Measurements from ENCODE around the gene COPS9.

COPS9 gene

DNA sequence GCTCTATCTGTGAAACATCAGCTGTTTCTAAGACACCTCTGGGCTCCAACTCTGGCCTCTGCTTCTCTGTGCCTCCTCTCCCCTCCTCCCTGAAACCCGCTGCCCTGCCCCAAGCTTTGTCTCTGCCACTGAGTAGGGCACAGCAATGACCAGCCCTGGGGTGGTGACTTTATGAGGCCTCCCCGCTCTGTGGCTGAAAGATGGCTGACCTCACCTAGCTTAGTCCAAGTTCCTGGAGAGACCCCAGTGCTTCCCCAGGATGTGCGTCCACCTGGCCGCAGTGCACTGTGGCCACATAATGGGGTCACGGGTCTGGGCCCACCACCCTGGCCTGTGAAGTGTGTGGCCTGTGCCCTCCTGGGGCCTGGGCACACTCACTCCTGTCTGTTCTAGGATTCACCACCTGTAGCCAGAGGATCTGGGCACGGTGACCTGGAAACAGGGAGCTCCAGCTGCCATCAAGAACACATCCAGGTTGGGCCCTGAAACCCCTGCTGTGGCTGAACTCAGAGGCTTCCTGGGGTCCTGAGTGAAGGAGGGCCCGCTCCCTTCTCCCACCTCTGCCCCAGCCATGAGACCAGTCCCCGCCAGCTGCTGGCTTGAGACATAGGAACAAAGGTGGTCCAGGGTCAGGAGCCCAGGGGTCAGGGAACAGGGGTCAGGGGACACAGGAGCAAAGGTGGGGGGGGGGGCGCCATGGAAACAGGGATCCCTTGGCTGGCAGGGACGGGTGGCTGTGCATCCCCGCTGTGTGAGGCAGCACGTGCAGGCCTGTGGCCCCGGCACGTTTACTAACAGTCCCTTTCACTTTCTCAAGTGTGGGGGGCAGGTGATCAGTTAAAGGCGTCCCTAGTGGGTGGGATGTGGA is 33.6 kb upstream of the COPS9 start:
- DNase-seq (ENCODE audit: low spot score) = no peak

DNA sequence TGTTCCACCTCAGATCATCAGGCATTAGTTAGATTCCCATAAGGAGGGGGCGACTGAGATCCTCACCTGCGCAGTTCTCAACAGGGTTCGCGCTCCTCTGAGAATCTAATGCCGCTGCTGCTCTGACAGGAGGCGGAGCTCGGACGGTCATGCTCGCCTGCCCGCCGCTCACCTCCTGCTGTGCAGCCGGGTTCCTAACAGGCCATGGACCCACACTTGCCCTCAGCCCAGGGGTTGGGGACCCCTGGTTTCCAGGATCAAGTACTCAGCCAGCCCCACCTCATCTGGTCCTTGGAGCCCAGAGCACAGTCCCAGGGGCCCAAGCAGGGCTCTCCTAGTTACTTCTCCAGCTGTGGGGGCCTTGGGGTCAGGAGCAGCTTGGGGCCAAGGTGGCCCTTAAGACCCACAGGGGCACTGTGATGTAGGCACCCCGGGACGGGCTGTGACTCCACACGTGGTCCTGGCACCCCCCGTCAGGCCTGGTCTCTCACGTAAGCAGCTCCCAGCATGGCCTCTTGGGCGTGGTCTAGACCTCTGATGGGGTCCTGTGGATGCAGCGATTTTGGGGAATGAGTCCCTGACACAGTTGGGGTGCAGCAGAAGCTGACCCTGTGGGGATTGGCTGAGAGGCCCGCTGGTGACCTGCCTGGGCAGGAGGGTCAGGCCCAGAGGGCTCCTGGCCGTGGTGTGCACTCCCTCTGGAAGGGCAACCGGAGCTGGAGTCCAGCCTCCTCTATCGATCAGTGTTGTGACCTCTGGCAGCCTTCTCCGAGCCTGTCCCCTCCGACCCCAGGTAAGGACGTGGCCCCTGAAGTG is 32.6 kb upstream of the COPS9 start:
- DNase-seq (ENCODE audit: low spot score) = no peak
- TF ChIP-seq, protein P1, sequence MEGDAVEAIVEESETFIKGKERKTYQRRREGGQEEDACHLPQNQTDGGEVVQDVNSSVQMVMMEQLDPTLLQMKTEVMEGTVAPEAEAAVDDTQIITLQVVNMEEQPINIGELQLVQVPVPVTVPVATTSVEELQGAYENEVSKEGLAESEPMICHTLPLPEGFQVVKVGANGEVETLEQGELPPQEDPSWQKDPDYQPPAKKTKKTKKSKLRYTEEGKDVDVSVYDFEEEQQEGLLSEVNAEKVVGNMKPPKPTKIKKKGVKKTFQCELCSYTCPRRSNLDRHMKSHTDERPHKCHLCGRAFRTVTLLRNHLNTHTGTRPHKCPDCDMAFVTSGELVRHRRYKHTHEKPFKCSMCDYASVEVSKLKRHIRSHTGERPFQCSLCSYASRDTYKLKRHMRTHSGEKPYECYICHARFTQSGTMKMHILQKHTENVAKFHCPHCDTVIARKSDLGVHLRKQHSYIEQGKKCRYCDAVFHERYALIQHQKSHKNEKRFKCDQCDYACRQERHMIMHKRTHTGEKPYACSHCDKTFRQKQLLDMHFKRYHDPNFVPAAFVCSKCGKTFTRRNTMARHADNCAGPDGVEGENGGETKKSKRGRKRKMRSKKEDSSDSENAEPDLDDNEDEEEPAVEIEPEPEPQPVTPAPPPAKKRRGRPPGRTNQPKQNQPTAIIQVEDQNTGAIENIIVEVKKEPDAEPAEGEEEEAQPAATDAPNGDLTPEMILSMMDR (IDR thresholded peaks at IDR 0.05; ENCODE audit: extremely low read depth, missing control alignments) = no peak

More for the DNA sequence above, 33.6 kb upstream of the COPS9 start:
- TF ChIP-seq, protein P1 (IDR thresholded peaks at IDR 0.05; ENCODE audit: extremely low read depth, missing control alignments) = no peak

DNA sequence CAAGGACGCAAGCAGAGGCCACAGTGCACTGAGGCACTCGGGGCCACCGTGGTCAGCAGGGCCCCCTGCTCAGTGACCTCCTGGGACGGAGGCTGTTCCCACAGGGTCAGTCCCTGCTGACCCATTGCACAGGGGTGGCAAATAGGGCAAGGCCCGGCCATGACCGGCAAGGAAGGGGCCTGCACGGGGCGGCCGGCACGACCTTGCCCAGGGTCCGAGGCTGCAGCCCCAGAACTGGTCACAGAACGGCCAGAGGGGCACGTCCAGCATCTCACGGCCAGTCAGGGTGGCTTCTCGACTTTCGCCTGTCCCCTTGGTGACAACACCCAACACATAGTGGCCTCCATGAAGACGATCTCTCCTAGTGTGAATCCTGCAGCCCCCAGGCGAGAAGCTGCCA is 31.9 kb upstream of the COPS9 start:
- no peak for DNase-seq (ENCODE audit: low spot score)
- TF ChIP-seq, protein P1 (IDR thresholded peaks at IDR 0.05; ENCODE audit: extremely low read depth, missing control alignments) = no peak

DNA sequence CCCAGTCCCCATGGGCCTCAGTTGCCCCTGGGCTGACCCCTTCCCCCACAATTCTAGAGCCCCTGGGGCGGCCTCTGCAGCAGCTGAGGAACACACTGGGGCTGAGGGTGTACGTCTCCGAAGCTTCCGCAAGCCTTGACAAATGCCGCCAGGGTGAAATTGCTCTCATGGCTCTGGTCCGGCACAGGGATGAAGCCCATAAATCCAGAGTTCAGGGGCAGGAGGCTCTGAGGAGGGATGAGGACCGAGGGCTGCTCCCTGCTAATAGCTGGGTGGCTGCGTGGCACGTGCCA is 31.4 kb upstream of the COPS9 start:
- DNase-seq (ENCODE audit: low spot score) = no peak
- TF ChIP-seq, protein P1 (IDR thresholded peaks at IDR 0.05; ENCODE audit: extremely low read depth, missing control alignments) = no peak

DNA sequence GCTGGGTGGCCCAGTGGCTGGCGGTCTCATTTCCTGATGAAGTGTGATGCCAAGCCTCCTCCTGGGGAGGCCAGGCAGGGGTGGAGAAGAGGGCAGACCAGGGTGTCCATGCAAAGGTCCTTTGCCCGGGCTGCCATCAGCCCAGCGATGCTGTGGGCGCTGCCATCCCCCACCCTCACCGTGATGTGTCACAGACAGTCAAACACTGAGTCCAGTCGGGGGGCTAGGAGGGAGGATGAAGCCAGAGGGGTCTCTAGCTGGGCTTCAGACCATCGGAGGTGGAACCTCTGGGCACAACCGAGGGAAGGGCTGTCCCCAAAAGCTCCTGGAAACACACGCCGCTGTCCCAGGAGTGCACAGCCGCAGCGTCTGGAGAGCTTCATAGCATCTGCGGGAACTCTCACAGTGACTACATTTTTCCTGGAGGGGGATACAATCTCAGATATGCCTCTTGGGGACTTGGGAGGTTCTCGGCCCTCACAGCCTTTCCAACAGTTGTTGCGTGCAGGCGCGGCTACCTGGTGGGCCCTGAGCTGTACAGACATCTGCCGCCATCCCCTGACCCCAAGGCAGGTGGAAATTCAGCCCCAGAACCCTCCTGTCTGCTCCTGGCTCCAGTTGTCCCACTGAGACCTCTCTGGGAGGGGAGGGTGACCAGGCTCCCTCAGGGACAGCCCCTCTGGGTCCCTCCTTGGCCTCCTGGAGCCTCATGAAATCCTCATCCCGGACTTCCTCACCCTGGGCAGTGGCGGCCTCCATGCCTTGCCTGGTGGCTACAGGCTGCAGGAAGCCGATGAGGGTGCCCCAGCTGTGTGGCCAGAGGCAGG is 30.9 kb upstream of the COPS9 start:
- DNase-seq (ENCODE audit: low spot score) = no peak
- TF ChIP-seq, protein P1 (IDR thresholded peaks at IDR 0.05; ENCODE audit: extremely low read depth, missing control alignments) = no peak

DNA sequence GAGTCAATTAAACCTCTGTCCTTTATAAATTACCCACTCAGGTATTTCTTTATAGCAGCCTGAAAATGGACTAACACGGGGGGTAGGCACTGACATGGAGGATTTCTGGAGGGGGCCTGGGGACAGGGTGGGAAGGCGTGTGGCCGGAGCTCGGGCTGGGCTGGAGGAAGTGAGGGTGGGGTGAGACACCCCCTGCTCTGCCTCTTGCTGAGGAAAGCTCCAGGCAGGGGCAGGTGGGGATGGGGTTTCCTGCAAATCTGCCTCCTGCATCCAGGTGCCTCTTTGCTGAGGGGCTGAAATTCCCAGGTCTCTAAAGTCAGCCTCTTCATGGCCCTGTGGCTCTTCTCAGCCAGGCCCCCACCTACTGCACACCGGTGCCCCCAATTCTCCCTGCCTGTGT is 30.1 kb upstream of the COPS9 start:
- TF ChIP-seq, protein P1 (IDR thresholded peaks at IDR 0.05; ENCODE audit: extremely low read depth, missing control alignments) = no peak
- no peak for DNase-seq (ENCODE audit: low spot score)
